Uterus (tissue), 4 donors: Measurements from ENCODE around the gene MTIF3. TPM values are rescaled to one million over a fixed set of nuclear protein-coding genes. Genes with fewer than 3 reads are reported as not detected.

Experiments
- DNase-seq, 2 donors: peaks; one replicate each; pipeline ENCODE4 v3.0.0-alpha.2; 2019 to 2020
- H3K27ac ChIP-seq, 2 donors: fragments of 200-600 bp; sonication (generic); 1 replicate in 1 of 2; 2 replicates in 1 of 2; pipeline ENCODE4 v1.5.1; 2016 to 2018
- H3K27me3 ChIP-seq, 2 donors: fragments of 200-600 bp; sonication (generic); one replicate each; pipeline ENCODE4 v1.5.1; 2018 to 2019; ENCODE audit warnings: control low read depth in 1 of 2
- H3K36me3 ChIP-seq, 2 donors: fragments of 200-600 bp; sonication (generic); one replicate each; pipeline ENCODE4 v1.5.1; 2019; ENCODE audit warnings: control low read depth in 1 of 2
- H3K4me1 ChIP-seq, 2 donors: fragments of 200-600 bp; sonication (generic); one replicate each; pipeline ENCODE4 v1.5.1; 2018 to 2019; ENCODE audit warnings: control low read depth in 1 of 2
- H3K4me3 ChIP-seq, 2 donors: fragments of 200-600 bp; sonication (generic); 1 replicate in 1 of 2; 2 replicates in 1 of 2; pipeline ENCODE4 v1.5.1; 2018 to 2019; ENCODE audit warnings: mild to moderate bottlenecking in 1 of 2
- H3K9me3 ChIP-seq, 2 donors: fragments of 200-600 bp; sonication (generic); one replicate each; pipeline ENCODE4 v1.5.1; 2019; ENCODE audit warnings: control low read depth in 1 of 2
- POLR2A ChIP-seq, 2 donors: fragments of 450-650 bp; IDR thresholded peaks; one replicate each; pipeline ENCODE4 v1.6.1; 2016; ENCODE audit warnings: antibody characterized with exemption in 2 of 2, mild to moderate bottlenecking in 1 of 2, moderate library complexity in 1 of 2
- intact Hi-C: fragments of 100-400 bp; cut with DNase I; formaldehyde crosslinking; loops from one replicate; pipeline ENCODE4 v1.15.1; 2023; ENCODE audit warnings: low total_unique reads
- total RNA-seq, 4 donors: library from RNA; depleted of rRNA in 3 of 4; stranded (reverse); fragments of >200 nt in 3 of 4; gene quantifications; one replicate each; pipeline versions ENCODE4 v1.1.0 to v1.2.4, GENCODE V29; 2014 to 2023
- TF ChIP-seq, protein P1 (sequence below), 4 experiments: fragments of 200-600 bp in 2 of 4; fragments of 450-650 bp in 2 of 4; sonication (generic) in 2 of 4; IDR thresholded peaks; one replicate each; pipeline ENCODE4 v1.5.1; 2016 to 2019; ENCODE audit warnings: antibody characterized with exemption in 4 of 4, mild to moderate bottlenecking in 2 of 4, moderate library complexity in 1 of 4
- donor health status: DM: yes; HTN: yes; CAD: no.

Gene MTIF3
- total RNA-seq, 4 donors from 2014 or later, result 14.6 to 102 (median 40.0) TPM

DNA sequence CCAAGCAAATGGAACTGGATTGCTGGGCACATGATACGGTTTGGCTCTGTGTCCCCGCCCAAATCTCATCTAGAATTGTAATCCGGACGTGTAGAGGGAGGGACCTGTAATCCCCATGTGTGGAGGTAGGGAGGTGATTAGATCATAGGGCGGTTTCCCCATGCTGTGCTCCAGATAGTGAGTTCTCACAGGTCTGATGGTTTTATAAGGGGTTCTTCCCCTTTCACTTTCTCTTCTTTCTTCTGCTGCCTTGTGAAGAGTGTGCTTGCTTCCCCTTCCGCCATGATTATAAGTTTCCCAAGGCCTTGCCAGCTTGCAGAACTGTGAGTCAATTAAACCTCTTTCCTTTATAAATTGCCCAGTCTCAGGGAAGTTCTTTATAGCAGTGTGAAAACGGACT lies 32.6 kb upstream of the MTIF3 start:
- intact Hi-C loops, result no loop called here

DNA sequence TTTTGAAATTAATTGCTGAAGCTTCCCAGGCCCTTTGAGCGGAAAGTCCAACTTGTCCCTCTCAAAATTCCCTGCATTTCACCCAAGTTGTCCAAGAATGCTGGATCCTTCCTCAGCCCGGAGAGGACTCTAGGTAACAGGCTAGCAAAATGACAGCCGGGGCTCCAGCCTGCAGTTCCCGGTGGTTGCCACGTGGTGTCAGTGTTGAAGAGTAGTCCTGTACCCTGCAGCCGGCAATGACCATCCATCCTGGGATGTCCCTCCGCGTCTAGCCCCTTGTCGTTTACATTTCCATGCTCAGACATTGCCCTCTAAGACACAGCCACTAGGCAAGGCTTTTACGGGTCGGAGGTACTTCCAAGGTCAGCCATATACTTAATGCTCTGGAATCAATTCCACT lies 31.4 kb upstream of the MTIF3 start:
- intact Hi-C loops, result no loop called here
- no peak for TF ChIP-seq POLR2A (IDR thresholded peaks at IDR 0.05)
- TF ChIP-seq, protein P1, sequence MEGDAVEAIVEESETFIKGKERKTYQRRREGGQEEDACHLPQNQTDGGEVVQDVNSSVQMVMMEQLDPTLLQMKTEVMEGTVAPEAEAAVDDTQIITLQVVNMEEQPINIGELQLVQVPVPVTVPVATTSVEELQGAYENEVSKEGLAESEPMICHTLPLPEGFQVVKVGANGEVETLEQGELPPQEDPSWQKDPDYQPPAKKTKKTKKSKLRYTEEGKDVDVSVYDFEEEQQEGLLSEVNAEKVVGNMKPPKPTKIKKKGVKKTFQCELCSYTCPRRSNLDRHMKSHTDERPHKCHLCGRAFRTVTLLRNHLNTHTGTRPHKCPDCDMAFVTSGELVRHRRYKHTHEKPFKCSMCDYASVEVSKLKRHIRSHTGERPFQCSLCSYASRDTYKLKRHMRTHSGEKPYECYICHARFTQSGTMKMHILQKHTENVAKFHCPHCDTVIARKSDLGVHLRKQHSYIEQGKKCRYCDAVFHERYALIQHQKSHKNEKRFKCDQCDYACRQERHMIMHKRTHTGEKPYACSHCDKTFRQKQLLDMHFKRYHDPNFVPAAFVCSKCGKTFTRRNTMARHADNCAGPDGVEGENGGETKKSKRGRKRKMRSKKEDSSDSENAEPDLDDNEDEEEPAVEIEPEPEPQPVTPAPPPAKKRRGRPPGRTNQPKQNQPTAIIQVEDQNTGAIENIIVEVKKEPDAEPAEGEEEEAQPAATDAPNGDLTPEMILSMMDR (IDR thresholded peaks at IDR 0.05), result peak in 3 of 4 experiments; percentile 9 to 41 (median 24)
- no peak overlapping the region for H3K27ac ChIP-seq
- H3K4me1 ChIP-seq, result no peaks in the 10 kb centered on the region
- H3K36me3 ChIP-seq, result no peaks in the 10 kb centered on the region
- DNase-seq, result peak; percentile 15 to 26
- H3K4me3 ChIP-seq, result no peak overlapping the region
- H3K9me3 ChIP-seq, result no peaks in the 10 kb centered on the region
- H3K27me3 ChIP-seq, result no peaks in the 10 kb centered on the region

More for the DNA sequence above, 32.6 kb upstream of the MTIF3 start:
- TF ChIP-seq, protein P1 (IDR thresholded peaks at IDR 0.05), result no peak
- no peak for TF ChIP-seq POLR2A (IDR thresholded peaks at IDR 0.05)
- Histone ChIP-seq H3K27ac (no peak overlapping the region), H3K4me1 (no peaks in the 10 kb centered on the region), H3K9me3 (no peaks in the 10 kb centered on the region), H3K4me3 (no peak overlapping the region), H3K27me3 (no peaks in the 10 kb centered on the region), H3K36me3 (no peaks in the 10 kb centered on the region)
- DNase-seq, result no peak

DNA sequence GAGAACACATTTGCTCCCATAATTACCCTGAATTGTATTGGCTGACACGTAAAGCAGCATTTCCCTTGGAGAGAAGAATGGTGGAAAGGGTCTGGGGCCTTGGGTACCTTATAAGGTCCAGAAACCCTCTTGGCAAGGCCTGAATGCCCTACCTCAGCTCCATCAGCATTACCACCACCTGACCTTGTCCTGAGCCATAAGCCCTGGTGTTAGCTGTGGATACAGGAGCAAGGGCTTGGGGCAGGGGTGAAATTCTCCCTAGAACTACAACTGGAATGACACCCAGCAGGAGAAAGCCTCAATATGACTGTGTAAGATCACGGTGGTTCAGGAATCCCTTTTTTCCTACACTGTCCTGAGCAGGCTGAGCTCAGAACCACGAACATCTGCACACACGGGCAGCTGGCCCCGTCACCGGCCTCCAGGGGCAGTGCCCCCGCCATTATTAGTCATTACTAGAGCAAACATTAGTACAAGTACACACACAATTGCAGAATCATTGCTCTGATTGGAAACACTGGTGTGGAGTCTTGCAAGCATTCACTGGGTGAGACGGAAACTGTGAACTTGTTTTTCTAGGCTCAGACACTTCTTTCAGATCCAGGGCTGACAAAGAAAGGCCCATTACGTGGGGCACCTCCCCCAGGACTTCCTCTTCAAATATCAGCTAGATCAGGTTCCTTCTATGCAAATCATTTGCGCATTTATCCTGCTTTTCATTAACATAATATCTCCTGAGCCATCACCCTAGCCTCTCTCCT lies 26.8 kb upstream of the MTIF3 start:
- H3K27ac ChIP-seq, result no peak overlapping the region
- no peaks in the 10 kb centered on the region for H3K27me3 ChIP-seq
- H3K9me3 ChIP-seq, result no peaks in the 10 kb centered on the region
- intact Hi-C loops, result no loop called here
- H3K4me3 ChIP-seq, result no peak overlapping the region
- H3K4me1 ChIP-seq, result no peaks in the 10 kb centered on the region
- no peak for DNase-seq
- no peaks in the 10 kb centered on the region for H3K36me3 ChIP-seq
- no peak for TF ChIP-seq POLR2A (IDR thresholded peaks at IDR 0.05)

DNA sequence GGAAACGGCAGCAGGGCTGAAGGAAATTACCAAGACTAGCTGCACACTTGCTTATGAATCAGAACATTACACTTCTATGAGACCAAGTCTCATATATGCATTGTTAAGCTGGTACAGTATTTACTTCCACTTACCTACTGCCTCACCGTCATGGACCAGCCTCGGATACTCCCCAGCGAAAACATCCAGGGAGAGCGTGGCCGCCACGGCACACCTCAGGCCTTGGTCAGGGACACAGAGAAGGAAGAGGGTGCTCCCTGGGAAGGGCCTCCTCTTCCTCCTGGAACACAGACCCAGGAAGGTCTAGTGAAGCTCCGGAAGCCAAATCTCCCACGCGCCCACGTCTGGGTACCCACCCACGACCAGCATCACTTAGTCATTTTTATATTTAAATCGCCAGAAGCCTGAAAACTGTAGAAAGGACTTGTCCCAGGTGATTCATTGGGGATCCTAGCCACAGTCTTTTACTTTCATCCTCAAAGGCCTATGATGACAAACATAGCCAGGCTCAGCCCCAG lies 24.4 kb upstream of the MTIF3 start:
- TF ChIP-seq POLR2A (IDR thresholded peaks at IDR 0.05), result no peak
- TF ChIP-seq, protein P1 (IDR thresholded peaks at IDR 0.05), result no peak
- intact Hi-C loops, result no loop called here
- Histone ChIP-seq H3K4me3 (no peak overlapping the region), H3K36me3 (no peaks in the 10 kb centered on the region), H3K4me1 (no peaks in the 10 kb centered on the region), H3K27ac (no peak overlapping the region), H3K9me3 (no peaks in the 10 kb centered on the region), H3K27me3 (no peaks in the 10 kb centered on the region)
- DNase-seq, result no peak

DNA sequence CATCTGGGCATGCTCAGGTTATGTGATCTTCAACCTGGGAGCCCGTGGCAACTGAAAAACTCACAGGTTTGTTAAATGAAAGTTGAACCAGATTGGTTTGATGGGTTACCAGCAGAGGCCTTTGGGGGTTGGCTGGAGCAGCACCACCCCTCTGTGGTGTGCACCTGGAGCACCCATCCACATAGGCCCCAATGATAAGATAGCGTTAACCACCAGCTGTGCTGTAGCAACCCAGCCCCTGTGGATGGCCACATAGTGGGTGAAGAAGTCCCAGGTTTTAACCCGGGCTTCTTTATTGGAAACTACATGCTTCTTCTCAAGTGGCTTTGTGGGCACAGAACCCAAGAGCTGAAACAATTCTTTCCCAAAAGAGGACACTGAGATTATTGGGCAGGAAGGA lies 22.6 kb upstream of the MTIF3 start:
- no peak overlapping the region for H3K27ac ChIP-seq
- TF ChIP-seq POLR2A (IDR thresholded peaks at IDR 0.05), result no peak
- TF ChIP-seq, protein P1 (IDR thresholded peaks at IDR 0.05), result no peak
- no peaks in the 10 kb centered on the region for H3K27me3 ChIP-seq
- no peaks in the 10 kb centered on the region for H3K4me1 ChIP-seq
- no peak overlapping the region for H3K4me3 ChIP-seq
- DNase-seq, result no peak
- no peaks in the 10 kb centered on the region for H3K36me3 ChIP-seq
- intact Hi-C loops, result no loop called here
- no peaks in the 10 kb centered on the region for H3K9me3 ChIP-seq
